B cell (primary cell): ENCODE measurements around the gene THBD. TPM values are rescaled to one million over a fixed set of nuclear protein-coding genes. Genes with fewer than 3 reads are reported as not detected.

Experiments
- ATAC-seq: fragments of 200-7000 bp; cut with Tn5 transposase; one replicate; pipeline ENCODE4 v1.10.0; 2021; ENCODE audit warnings: low read depth, mild to moderate bottlenecking, moderate number of reproducible peaks, moderate library complexity
- CTCF ChIA-PET: fragments of 350-600 bp; sonication (Branson Sonifier 250); formaldehyde crosslinking; loops from one replicate; lab custom pipeline; 2021; ENCODE audit warnings: antibody characterized with exemption, inconsistent platforms; lab: Charles Lee
- POLR2A ChIA-PET: fragments of 350-600 bp; sonication (Branson Sonifier 250); formaldehyde crosslinking; loops from one replicate; lab custom pipeline; 2021; ENCODE audit warnings: antibody characterized with exemption; lab: Charles Lee
- DNase-seq: peaks from one replicate; pipeline ENCODE4 v3.0.0; 2013
- H2AFZ ChIP-seq: 2 replicates; pipeline ENCODE4 v1.6.1; 2012; ENCODE audit warnings: mild to moderate bottlenecking, low read depth, low read length; ENCODE audit not compliant: insufficient read depth, poor library complexity, severe bottlenecking
- H3K27ac ChIP-seq, 2 donors: 1 replicate in 1 of 2; 2 replicates in 1 of 2; pipeline ENCODE4 v1.5.1; 2012 to 2013; ENCODE audit warnings: low read length in 2 of 2, mild to moderate bottlenecking in 2 of 2, moderate library complexity in 1 of 2
- H3K27me3 ChIP-seq, 4 experiments: fragments of 200-600 bp in 1 of 4; sonication (generic) in 1 of 4; replicated peaks in 1 of 4; 1 replicate in 2 of 4; 2 replicates in 2 of 4; pipeline versions ENCODE4 v1.6.1 to v1.7.0; 2013 to 2016; ENCODE audit warnings: low read length in 3 of 4, mild to moderate bottlenecking in 2 of 4, mixed read lengths in 1 of 4, moderate library complexity in 1 of 4; ENCODE audit not compliant: insufficient read depth in 4 of 4, control insufficient read depth in 3 of 4; ENCODE audit errors: control extremely low read depth in 1 of 4
- H3K36me3 ChIP-seq, 2 experiments: replicated peaks in 1 of 2; 1 replicate in 1 of 2; 2 replicates in 1 of 2; pipeline versions ENCODE4 v1.6.1 to v1.7.1; 2013; ENCODE audit warnings: low read length in 1 of 2; ENCODE audit not compliant: insufficient read depth in 2 of 2, control insufficient read depth in 1 of 2; ENCODE audit errors: control extremely low read depth in 1 of 2, extremely low read depth in 1 of 2
- H3K4me1 ChIP-seq, 2 donors: fragments of 200-600 bp in 1 of 2; sonication (generic) in 1 of 2; 1 replicate in 1 of 2; 2 replicates in 1 of 2; pipeline versions ENCODE4 v1.5.1 to v1.6.1; 2013 to 2017; ENCODE audit warnings: low read length in 2 of 2; ENCODE audit not compliant: control insufficient read depth in 2 of 2, insufficient read depth in 2 of 2
- H3K4me2 ChIP-seq: replicated peaks from 2 replicates; pipeline ENCODE3; 2012; ENCODE audit warnings: mild to moderate bottlenecking, low read depth, low read length; ENCODE audit not compliant: poor library complexity, severe bottlenecking
- H3K4me3 ChIP-seq, 5 experiments: fragments of 200-600 bp in 1 of 5; sonication (generic) in 1 of 5; 1 replicate in 3 of 5; 2 replicates in 2 of 5; pipeline versions ENCODE4 v1.5.1 to v1.7.0; 2011 to 2016; ENCODE audit warnings: low read length in 4 of 5, mild to moderate bottlenecking in 4 of 5, low read depth in 2 of 5, control low read depth in 1 of 5, moderate library complexity in 1 of 5; ENCODE audit not compliant: insufficient read depth in 1 of 5; ENCODE audit errors: control extremely low read depth in 1 of 5, extremely low read depth in 1 of 5
- H3K79me2 ChIP-seq: fragments of 200-600 bp; sonication (generic); one replicate; pipeline ENCODE4 v1.6.0; 2016; ENCODE audit warnings: low read length; ENCODE audit not compliant: control insufficient read depth, insufficient read depth
- H3K9ac ChIP-seq: fragments of 200-600 bp; sonication (generic); 2 replicates; pipeline ENCODE4 v1.6.1; 2017; ENCODE audit warnings: mild to moderate bottlenecking, low read length, moderate library complexity
- H3K9me3 ChIP-seq, 3 donors: one replicate each; pipeline versions ENCODE4 v1.6.1 to v1.7.1; 2013; ENCODE audit warnings: low read length in 2 of 3; ENCODE audit not compliant: control insufficient read depth in 2 of 3, insufficient read depth in 1 of 3; ENCODE audit errors: control extremely low read depth in 1 of 3
- H4K20me1 ChIP-seq: 2 replicates; pipeline ENCODE4 v1.6.0; 2012; ENCODE audit warnings: mild to moderate bottlenecking, low read length; ENCODE audit not compliant: insufficient read depth, control insufficient read depth, poor library complexity, severe bottlenecking
- H3K27ac Mint-ChIP-seq: one replicate; pipeline ENCODE4 v1.8.0; 2021; ENCODE audit warnings: mixed read lengths
- H3K27me3 Mint-ChIP-seq: one replicate; pipeline ENCODE4 v1.8.0; 2021; ENCODE audit warnings: mixed read lengths
- H3K4me1 Mint-ChIP-seq: one replicate; pipeline ENCODE4 v1.8.0; 2021; ENCODE audit warnings: mixed read lengths
- H3K4me3 Mint-ChIP-seq: one replicate; pipeline ENCODE4 v1.8.0; 2021; ENCODE audit warnings: mixed read lengths
- H3K9me3 Mint-ChIP-seq: one replicate; pipeline ENCODE4 v1.8.0; 2022; ENCODE audit warnings: mixed read lengths; ENCODE audit not compliant: insufficient read depth
- CTCF ChIP-seq: fragments of 200-600 bp; IDR thresholded peaks from one replicate; pipeline ENCODE4 v1.8.0; 2022; ENCODE audit warnings: antibody characterized with exemption, mild to moderate bottlenecking
- EZH2 ChIP-seq: IDR thresholded peaks from 2 replicates; pipeline ENCODE4 v1.6.1; 2012; ENCODE audit warnings: borderline replicate concordance, low read depth, mild to moderate bottlenecking, moderate library complexity, low read length; ENCODE audit not compliant: insufficient read depth, poor library complexity, severe bottlenecking
- WGBS: methylation state at CpG from one replicate; pipeline ENCODE4 v1.1.5; 2013; ENCODE audit warnings: missing lambda C conversion rate; ENCODE audit not compliant: insufficient coverage; 5-methylcytosine and 5-hydroxymethylcytosine counted together
- intact Hi-C: fragments of 100-400 bp; cut with micrococcal nuclease; formaldehyde crosslinking; loops from one replicate; pipeline ENCODE4 v1.10.0; 2022
- polyA plus RNA-seq: library from polyadenylated mRNA; depleted of rRNA; stranded (reverse); fragments of >200 nt; gene quantifications from 2 replicates; pipeline ENCODE4 v1.2.3, GENCODE V29; 2012
- total RNA-seq, 2 donors: library from RNA; stranded (reverse); fragments of 120-200 nt in 1 of 2; gene quantifications; 1 replicate in 1 of 2; 2 replicates in 1 of 2; pipeline versions ENCODE4 v1.2.3 to v1.2.4, GENCODE V29; 2013 to 2022

THBD gene
- total and polyA plus RNA-seq, 2 donors (not counting 1 experiment from before 2014, with no cell fraction given) = 0.78 TPM; not detected in 1

DNA sequence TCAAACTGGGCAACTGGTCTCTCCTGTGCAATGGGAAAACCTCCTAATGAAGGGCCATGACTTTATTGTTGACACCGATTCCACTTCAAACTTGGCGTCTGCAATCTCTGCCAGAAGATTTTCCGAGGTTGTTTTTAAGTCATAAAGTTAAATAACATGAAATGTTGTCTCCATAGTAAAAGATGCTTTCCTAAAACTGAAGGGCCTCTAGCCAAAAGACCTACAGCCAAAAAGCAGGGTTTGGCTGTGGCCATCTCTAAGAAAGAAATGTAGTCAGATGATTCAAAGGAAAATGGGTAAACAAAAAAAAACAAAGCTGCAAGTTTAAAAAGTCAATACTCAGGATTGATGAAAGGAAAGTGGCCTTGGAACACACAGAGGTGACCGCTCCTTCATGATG lies 22.5 kb upstream of the THBD start:
- WGBS = 100% methylated on average over 1 of the region's 4 CpGs
- ATAC-seq (no peak), DNase-seq (no peak)
- Mint-ChIP-seq H3K4me3 (no peak overlapping the region), H3K9me3 (no peaks in the 10 kb centered on the region), H3K4me1 (no peaks in the 10 kb centered on the region), H3K27me3 (no peaks in the 10 kb centered on the region), H3K27ac (no peak overlapping the region)
- ChIA-PET CTCF (no interaction called here), POLR2A (no interaction called here)
- no peak overlapping the region for H2AFZ ChIP-seq
- no peaks in the 10 kb centered on the region for H3K27me3 ChIP-seq
- H3K4me2 ChIP-seq = no peak overlapping the region
- H3K4me1 ChIP-seq = no peaks in the 10 kb centered on the region
- intact Hi-C loops = no loop called here
- no peaks in the 10 kb centered on the region for H3K36me3 ChIP-seq
- no peak for TF ChIP-seq EZH2
- no peak for TF ChIP-seq CTCF
- no peaks in the 10 kb centered on the region for H3K9me3 ChIP-seq
- H4K20me1 ChIP-seq = no peaks in the 10 kb centered on the region
- H3K9ac ChIP-seq = no peak overlapping the region
- no peaks in the 10 kb centered on the region for H3K79me2 ChIP-seq
- no peak overlapping the region for H3K4me3 ChIP-seq
- H3K27ac ChIP-seq = no peak overlapping the region

- POLR2A ChIA-PET = no interaction called here
- no peak overlapping the region for H3K27ac ChIP-seq
These were observed 21.9 kb upstream of the THBD start for GRCh38 chr20:23071398-23071797.

More at GRCh38 chr20:23071398-23071797, 21.9 kb upstream of the THBD start:
- no peak for ATAC-seq
- H4K20me1 ChIP-seq = no peaks in the 10 kb centered on the region
- H2AFZ ChIP-seq = no peak overlapping the region
- H3K4me2 ChIP-seq = no peak overlapping the region
- Mint-ChIP-seq H3K27me3 (no peaks in the 10 kb centered on the region), H3K27ac (no peak overlapping the region), H3K9me3 (no peaks in the 10 kb centered on the region), H3K4me1 (no peaks in the 10 kb centered on the region), H3K4me3 (no peak overlapping the region)
- H3K9ac ChIP-seq = no peak overlapping the region
- DNase-seq = no peak
- no peaks in the 10 kb centered on the region for H3K4me1 ChIP-seq
- intact Hi-C loops = no loop called here
- no peak overlapping the region for H3K4me3 ChIP-seq
- H3K36me3 ChIP-seq = no peaks in the 10 kb centered on the region
- CTCF ChIA-PET = no interaction called here
- no CpG with 5 or more reads among the region's 3 CpGs for WGBS
- H3K27me3 ChIP-seq = no peaks in the 10 kb centered on the region
- no peaks in the 10 kb centered on the region for H3K79me2 ChIP-seq
- H3K9me3 ChIP-seq = no peaks in the 10 kb centered on the region
- TF ChIP-seq CTCF (no peak), EZH2 (no peak)
